Esophagus squamous epithelium (tissue), 4 donors: ENCODE results near the gene ENOX2.

Experiments
- POLR2A ChIP-seq, 4 donors: fragments of 450-650 bp; IDR thresholded peaks; one replicate each; pipeline ENCODE4 v1.6.1; 2017; ENCODE audit warnings: antibody characterized with exemption in 4 of 4, mild to moderate bottlenecking in 4 of 4, moderate library complexity in 3 of 4
- TF ChIP-seq, protein P1 (sequence below), 6 experiments: fragments of 450-650 bp in 4 of 6; fragments of 200-600 bp in 2 of 6; sonication (generic) in 2 of 6; IDR thresholded peaks; one replicate each; pipeline ENCODE4 v1.5.1; 2016 to 2019; ENCODE audit warnings: antibody characterized with exemption in 6 of 6, mild to moderate bottlenecking in 4 of 6, moderate library complexity in 4 of 6

DNA sequence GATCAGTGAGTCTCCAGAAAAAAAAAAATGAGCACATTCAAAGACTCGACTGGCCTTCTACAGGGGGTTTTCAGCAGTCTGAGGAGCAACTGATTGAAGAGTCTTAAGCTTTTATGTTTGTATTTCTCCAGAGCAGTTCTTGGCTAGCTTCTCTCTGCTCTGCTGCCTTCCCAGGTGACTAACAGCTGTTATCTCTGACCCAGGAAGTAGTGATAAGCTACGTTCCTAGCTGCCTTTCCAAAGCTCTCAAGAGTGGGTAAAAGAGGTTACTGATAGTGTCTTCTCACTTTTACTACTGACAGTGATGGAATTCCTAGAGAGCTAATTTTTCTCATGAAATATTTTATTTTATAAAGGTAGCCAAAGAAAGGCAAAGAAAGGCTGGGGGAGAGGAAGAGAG, 66.6 kb downstream of the ENOX2 start:
- TF ChIP-seq, protein P1, sequence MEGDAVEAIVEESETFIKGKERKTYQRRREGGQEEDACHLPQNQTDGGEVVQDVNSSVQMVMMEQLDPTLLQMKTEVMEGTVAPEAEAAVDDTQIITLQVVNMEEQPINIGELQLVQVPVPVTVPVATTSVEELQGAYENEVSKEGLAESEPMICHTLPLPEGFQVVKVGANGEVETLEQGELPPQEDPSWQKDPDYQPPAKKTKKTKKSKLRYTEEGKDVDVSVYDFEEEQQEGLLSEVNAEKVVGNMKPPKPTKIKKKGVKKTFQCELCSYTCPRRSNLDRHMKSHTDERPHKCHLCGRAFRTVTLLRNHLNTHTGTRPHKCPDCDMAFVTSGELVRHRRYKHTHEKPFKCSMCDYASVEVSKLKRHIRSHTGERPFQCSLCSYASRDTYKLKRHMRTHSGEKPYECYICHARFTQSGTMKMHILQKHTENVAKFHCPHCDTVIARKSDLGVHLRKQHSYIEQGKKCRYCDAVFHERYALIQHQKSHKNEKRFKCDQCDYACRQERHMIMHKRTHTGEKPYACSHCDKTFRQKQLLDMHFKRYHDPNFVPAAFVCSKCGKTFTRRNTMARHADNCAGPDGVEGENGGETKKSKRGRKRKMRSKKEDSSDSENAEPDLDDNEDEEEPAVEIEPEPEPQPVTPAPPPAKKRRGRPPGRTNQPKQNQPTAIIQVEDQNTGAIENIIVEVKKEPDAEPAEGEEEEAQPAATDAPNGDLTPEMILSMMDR (IDR thresholded peaks at IDR 0.05), result no peak
- TF ChIP-seq POLR2A (IDR thresholded peaks at IDR 0.05), result no peak
